Naive B cell (primary cell): ENCODE measurements around the gene TMC6. TPM values are rescaled to one million over a fixed set of nuclear protein-coding genes. Genes with fewer than 3 reads are reported as not detected.
"Not testable (repeated sequence)": the region's sequence is repeated elsewhere in the genome, so short reads cannot be mapped to it uniquely, and the experiment has no call there.

Source experiments
- ATAC-seq, 2 donors: fragments of 150-1000 bp; cut with Tn5 transposase; 2 replicates each; pipeline ENCODE4 v1.10.0; 2021; ENCODE audit warnings: low read depth in 2 of 2, mild to moderate bottlenecking in 2 of 2, moderate library complexity in 2 of 2
- DNase-seq: peaks from one replicate; pipeline ENCODE4 v3.0.0; 2022
- H3K27ac Mint-ChIP-seq, 6 donors: one replicate each; pipeline ENCODE4 v1.8.0; 2020 to 2022; ENCODE audit warnings: mild to moderate bottlenecking in 6 of 6, mixed read lengths in 6 of 6, moderate library complexity in 5 of 6, inconsistent platforms in 2 of 6
- H3K27me3 Mint-ChIP-seq, 3 donors: one replicate each; pipeline ENCODE4 v1.8.0; 2021 to 2022; ENCODE audit warnings: mixed read lengths in 3 of 3, mild to moderate bottlenecking in 1 of 3
- H3K36me3 Mint-ChIP-seq, 2 donors: one replicate each; pipeline ENCODE4 v1.8.0; 2020 to 2022; ENCODE audit warnings: mixed read lengths in 2 of 2, inconsistent platforms in 1 of 2, mild to moderate bottlenecking in 1 of 2
- H3K4me1 Mint-ChIP-seq, 3 donors: one replicate each; pipeline ENCODE4 v1.8.0; 2020 to 2022; ENCODE audit warnings: mixed read lengths in 3 of 3, inconsistent platforms in 1 of 3, mild to moderate bottlenecking in 1 of 3, moderate library complexity in 1 of 3
- H3K4me3 Mint-ChIP-seq, 8 donors: one replicate each; pipeline ENCODE4 v1.8.0; 2020 to 2022; ENCODE audit warnings: mild to moderate bottlenecking in 8 of 8, mixed read lengths in 8 of 8, moderate library complexity in 8 of 8, inconsistent platforms in 2 of 8
- H3K9me3 Mint-ChIP-seq, 7 donors: one replicate each; pipeline ENCODE4 v1.8.0; 2020 to 2022; ENCODE audit warnings: mixed read lengths in 7 of 7, mild to moderate bottlenecking in 5 of 7, inconsistent platforms in 2 of 7, moderate library complexity in 1 of 7
- polyA plus RNA-seq, 6 donors: library from polyadenylated mRNA; unstranded; fragments of 300-500 nt; fragmentation: Illumina TruSeq; gene quantifications; one replicate each; pipeline ENCODE4 v1.2.3, GENCODE V29; 2021; ENCODE audit warnings: low read depth in 6 of 6

The TMC6 gene
- polyA plus RNA-seq, 6 donors from 2014 or later = 84.9 to 170 (median 141) TPM

GRCh38 chr17:78121801-78122215, 6.7 kb downstream of the TMC6 start:
- H3K4me3 Mint-ChIP-seq = peak overlapping the region; percentile 72 to 98 (median 82)
- ATAC-seq (no peak), DNase-seq (no peak)
- no peaks in the 10 kb centered on the region for H3K27me3 Mint-ChIP-seq
- H3K27ac Mint-ChIP-seq = peak overlapping the region; percentile 33 to 97 (median 56)
- no peaks in the 10 kb centered on the region for H3K9me3 Mint-ChIP-seq
- H3K4me1 Mint-ChIP-seq = peaks cover 43 to 62% (median 44%) of the 10 kb centered on the region in 3 donors
- H3K36me3 Mint-ChIP-seq = peaks cover 0 to 15% of the 10 kb centered on the region in 2 donors

GRCh38 chr17:78120971-78121800, 7.4 kb downstream of the TMC6 start:
- ATAC-seq (peak in 1 of 2 donors; percentile 6), DNase-seq (no peak)
- H3K4me3 Mint-ChIP-seq = peak overlapping the region; percentile 72 to 98 (median 82)
- H3K4me1 Mint-ChIP-seq = peaks cover 37 to 56% (median 39%) of the 10 kb centered on the region in 3 donors
- H3K9me3 Mint-ChIP-seq = no peaks in the 10 kb centered on the region
- peaks cover 0 to 15% of the 10 kb centered on the region in 2 donors for H3K36me3 Mint-ChIP-seq
- peak overlapping the region in 5 of 6 donors; percentile 54 to 97 (median 73) for H3K27ac Mint-ChIP-seq
- H3K27me3 Mint-ChIP-seq = no peaks in the 10 kb centered on the region

DNA sequence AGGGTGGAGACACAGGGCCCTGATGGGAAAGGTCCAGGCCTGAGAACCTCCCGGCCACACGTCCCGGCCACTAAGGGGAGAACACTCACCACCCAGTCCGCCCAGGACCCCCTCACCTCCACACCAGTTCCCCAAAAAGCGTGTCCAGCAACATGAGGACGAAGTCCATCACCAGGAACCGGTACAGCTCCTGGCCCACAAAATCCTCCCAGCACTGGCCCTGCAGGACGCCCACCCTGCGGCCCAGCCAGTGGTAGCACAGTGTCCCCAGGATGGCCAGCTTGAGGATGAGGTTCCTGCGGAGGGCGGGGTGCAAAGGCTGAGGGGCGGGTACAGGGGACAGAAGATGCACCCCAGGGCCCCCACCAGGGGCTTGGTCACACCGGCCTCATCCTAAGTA, 8.0 kb downstream of the TMC6 start:
- H3K4me1 Mint-ChIP-seq = peaks cover 37 to 50% (median 39%) of the 10 kb centered on the region in 3 donors
- peak overlapping the region in 5 of 8 donors; percentile 40 to 98 (median 72) for H3K4me3 Mint-ChIP-seq
- DNase-seq = no peak
- no peak for ATAC-seq
- peaks cover 0 to 15% of the 10 kb centered on the region in 2 donors for H3K36me3 Mint-ChIP-seq
- H3K27me3 Mint-ChIP-seq = no peaks in the 10 kb centered on the region
- no peaks in the 10 kb centered on the region for H3K9me3 Mint-ChIP-seq
- peak overlapping the region in 4 of 6 donors; percentile 59 to 97 (median 80) for H3K27ac Mint-ChIP-seq

GRCh38 chr17:78118801-78119241, 9.7 kb downstream of the TMC6 start:
- H3K9me3 Mint-ChIP-seq = no peaks in the 10 kb centered on the region
- no peak overlapping the region for H3K4me3 Mint-ChIP-seq
- no peak for DNase-seq
- ATAC-seq = no peak
- H3K4me1 Mint-ChIP-seq = peaks cover 33 to 44% (median 41%) of the 10 kb centered on the region in 3 donors
- no peak overlapping the region for H3K27ac Mint-ChIP-seq
- H3K27me3 Mint-ChIP-seq = no peaks in the 10 kb centered on the region
- peaks cover 0 to 20% of the 10 kb centered on the region in 2 donors for H3K36me3 Mint-ChIP-seq

- no peak overlapping the region for H3K4me3 Mint-ChIP-seq
- no peak for DNase-seq
Measured at GRCh38 chr17:78117027-78117981, 11.3 kb downstream of the TMC6 start.

DNA sequence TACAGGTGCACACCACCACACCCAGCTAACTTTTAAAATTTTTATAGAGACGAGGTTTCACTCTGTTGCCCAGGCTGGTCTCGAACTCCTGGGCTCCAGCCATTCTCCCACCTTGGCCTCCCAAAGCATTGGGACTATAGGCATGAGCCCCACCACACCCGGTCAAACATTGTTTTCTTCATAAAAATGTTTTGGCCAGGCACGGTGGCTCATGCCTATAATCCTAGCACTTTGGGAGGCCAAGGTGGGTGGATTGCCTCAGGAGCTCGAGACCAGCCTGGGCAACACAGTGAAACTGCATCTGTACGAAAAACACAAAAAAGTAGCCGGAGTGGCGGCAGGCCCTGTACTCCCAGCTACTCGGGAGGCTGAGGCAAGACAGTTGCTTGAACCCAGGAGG, 12.1 kb downstream of the TMC6 start:
- Mint-ChIP-seq H3K9me3 (no peaks in the 10 kb centered on the region), H3K4me1 (peaks cover 17 to 36% (median 32%) of the 10 kb centered on the region in 3 donors), H3K4me3 (no peak overlapping the region), H3K27me3 (no peaks in the 10 kb centered on the region), H3K27ac (peak overlapping the region in 1 of 6 donors; percentile 19), H3K36me3 (peaks cover 6 to 20% of the 10 kb centered on the region in 2 donors)
- DNase-seq (no peak), ATAC-seq (no peak)

More at GRCh38 chr17:78117027-78117981, 11.3 kb downstream of the TMC6 start:
- Mint-ChIP-seq H3K36me3 (peaks cover 6 to 18% of the 10 kb centered on the region in 2 donors), H3K27me3 (no peaks in the 10 kb centered on the region), H3K4me1 (peaks cover 24 to 44% (median 41%) of the 10 kb centered on the region in 3 donors), H3K9me3 (no peaks in the 10 kb centered on the region), H3K27ac (peak overlapping the region in 4 of 6 donors; percentile 49 to 74 (median 69))
- ATAC-seq = peak; percentile 20 to 34

DNA sequence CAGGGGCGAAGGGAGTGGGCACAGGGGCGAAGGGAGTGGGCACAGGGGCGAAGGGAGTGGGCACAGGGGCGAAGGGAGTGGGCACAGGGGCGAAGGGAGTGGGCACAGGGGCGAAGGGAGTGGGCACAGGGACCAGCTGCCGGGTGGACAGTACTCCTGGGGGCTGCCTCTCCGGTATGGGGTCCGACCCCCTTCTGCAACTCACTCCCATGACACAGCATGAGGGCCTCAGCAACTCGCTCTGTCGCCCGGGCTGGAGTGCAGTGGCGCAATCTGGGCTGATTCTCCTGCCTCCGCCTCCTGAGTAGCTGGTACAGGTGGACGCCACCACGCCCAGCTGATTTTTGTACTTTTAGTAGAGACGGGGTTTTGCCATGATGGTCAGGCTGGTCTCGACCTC, 12.8 kb downstream of the TMC6 start:
- DNase-seq, H3K9me3 Mint-ChIP-seq, H3K4me3 Mint-ChIP-seq, H3K27me3 Mint-ChIP-seq, ATAC-seq: not testable (repeated sequence)
- Mint-ChIP-seq H3K4me1 (peaks cover 12 to 30% (median 28%) of the 10 kb centered on the region in 3 donors), H3K27ac (peak overlapping the region in 1 of 6 donors; percentile 19), H3K36me3 (peaks cover 6 to 20% of the 10 kb centered on the region in 2 donors)

DNA sequence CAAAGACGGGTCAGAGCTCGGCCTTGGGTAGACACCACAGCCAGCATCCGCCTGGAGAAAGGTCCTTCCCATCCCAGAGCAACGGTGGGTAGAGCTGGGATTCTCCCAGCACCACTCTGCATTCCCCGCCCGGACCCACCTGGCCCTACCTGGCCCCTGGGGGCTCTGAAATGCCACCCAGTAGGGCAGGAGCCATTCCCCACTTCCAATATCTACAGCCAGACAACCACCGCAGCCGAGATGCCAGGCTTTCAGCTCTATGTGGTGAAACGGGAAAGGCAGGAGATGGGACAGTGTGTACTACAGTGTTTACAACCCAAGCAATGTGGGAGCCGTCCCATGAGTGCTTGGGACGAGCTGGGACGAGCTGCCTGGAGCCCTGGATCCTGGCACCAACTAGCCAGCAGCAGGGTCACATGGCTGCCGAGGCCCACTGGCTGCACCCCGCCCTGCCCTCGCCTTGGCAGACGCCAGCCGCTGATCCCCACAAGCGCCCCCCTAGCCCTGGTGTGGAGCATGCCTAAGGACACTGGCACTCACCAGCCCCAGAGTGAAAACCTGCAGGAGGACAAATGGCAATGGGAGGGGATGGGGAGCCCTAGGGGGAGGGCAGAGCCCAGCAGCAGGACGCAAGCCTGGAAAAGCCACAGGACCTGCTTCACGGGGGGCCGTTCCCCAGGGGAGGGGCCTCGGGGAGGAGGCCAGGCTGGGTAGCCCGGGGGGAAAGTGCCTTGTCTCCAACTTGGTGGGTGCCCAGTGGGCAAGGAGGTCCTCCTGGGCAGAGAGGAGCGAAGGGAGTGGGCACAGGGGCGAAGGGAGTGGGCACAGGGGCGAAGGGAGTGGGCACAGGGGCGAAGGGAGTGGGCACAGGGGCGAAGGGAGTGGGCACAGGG, 13.5 kb downstream of the TMC6 start:
- ATAC-seq = no peak
- Mint-ChIP-seq H3K36me3 (peaks cover 6 to 20% of the 10 kb centered on the region in 2 donors), H3K4me1 (peaks cover 15 to 25% (median 23%) of the 10 kb centered on the region in 3 donors), H3K4me3 (no peak overlapping the region), H3K27ac (peak overlapping the region in 3 of 6 donors; percentile 16 to 73 (median 56)), H3K27me3 (no peaks in the 10 kb centered on the region), H3K9me3 (no peaks in the 10 kb centered on the region)
- DNase-seq = no peak

DNA sequence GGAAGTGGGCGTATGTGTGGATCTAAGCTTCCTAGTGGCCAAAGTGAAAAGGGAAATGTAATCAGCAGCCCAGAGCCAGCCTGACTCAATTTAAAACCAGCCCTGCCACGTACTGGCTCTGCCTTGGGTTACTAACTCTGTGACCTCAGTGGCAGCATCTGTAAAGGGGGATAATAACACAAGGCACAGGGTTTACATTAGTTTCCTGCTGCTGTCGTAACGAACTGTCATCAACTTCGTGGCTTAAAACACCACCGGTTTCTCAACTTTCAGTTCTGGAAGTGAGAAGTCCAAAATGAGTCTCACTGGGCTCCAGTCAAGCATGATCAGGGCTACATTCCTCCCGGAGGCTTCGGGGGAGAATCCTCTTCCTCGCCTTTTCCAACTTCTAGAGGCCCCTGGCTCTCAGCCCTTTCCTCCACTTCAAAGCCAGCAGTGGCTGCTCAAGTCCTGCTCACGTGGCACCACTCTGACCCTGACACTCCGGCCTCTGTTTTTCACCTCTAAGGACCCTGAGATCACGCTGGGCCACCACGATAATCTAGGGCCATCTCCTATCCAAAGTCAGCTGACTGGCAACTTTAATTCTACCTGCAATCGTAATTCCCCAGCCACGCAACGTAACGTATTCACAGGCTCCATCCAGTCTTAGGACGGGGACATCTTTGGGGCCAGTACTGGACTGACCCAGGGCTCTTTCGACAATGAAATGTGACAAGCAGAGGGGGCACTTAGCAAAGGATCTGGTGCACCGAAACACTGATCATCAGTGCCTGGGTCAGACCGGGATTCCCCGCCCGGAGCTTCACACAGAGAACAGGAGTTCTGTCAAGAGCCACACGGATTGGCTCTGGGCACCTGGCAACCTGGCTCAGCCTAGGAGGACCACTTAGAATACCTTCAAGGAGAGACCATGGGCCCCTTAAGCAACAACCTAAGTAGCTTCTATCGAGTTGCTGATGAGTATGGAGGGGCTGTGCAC, 14.5 kb downstream of the TMC6 start:
- ATAC-seq (no peak), DNase-seq (no peak)
- Mint-ChIP-seq H3K36me3 (peaks cover 6 to 20% of the 10 kb centered on the region in 2 donors), H3K4me3 (peak overlapping the region in 5 of 8 donors; percentile 5 to 84 (median 65)), H3K4me1 (peaks cover 15 to 27% (median 23%) of the 10 kb centered on the region in 3 donors), H3K27me3 (no peaks in the 10 kb centered on the region), H3K9me3 (no peaks in the 10 kb centered on the region), H3K27ac (peak overlapping the region in 5 of 6 donors; percentile 60 to 93 (median 82))

- Mint-ChIP-seq H3K36me3 (peaks cover 6 to 20% of the 10 kb centered on the region in 2 donors), H3K4me1 (peaks cover 15 to 28% (median 23%) of the 10 kb centered on the region in 3 donors), H3K27ac (peak overlapping the region in 5 of 6 donors; percentile 80 to 97 (median 96)), H3K4me3 (peak overlapping the region in 3 of 8 donors; percentile 4 to 78 (median 70)), H3K9me3 (no peaks in the 10 kb centered on the region), H3K27me3 (no peaks in the 10 kb centered on the region)
- DNase-seq = peak; percentile 73
- peak; percentile 72 to 78 for ATAC-seq
Measured at GRCh38 chr17:78112518-78113471, 15.8 kb downstream of the TMC6 start.
